ENCODE data around the gene MRPL19.

MRPL19 gene

DNA sequence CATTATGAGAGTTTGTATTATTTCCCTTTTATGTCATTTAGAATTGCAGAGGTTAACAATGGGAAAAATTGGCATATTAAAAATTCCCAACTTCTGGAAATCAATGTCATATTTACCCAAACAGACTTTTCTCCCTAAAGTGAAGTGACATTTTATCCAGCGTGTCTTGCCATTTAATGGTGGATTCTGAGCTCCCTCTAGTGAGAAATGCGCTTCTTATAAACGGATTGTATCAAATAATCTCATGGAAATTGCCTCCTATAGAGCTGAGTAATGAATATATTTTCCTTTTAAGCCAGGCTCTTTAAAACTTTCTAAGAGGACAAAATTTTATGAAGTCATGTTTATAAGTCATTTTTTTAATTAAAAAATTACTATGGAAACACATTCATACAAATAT is 69.8 kb downstream of the MRPL19 start:
- POLR2A ChIA-PET = no interaction called here
- H3K4me3 ChIP-seq (ENCODE audit: low read depth, low read length) = no peak overlapping the region
- no peak for TF ChIP-seq CTCF (IDR thresholded peaks at IDR 0.05; ENCODE audit: insufficient read depth, low read length, missing control alignments)
- no peak for DNase-seq (ENCODE audit: low read depth, low spot score)
- CTCF ChIA-PET = interaction anchor here (0.8 to 2.7 kb wide), 5 partner anchors 17 to 253 kb away, joined by 3 to 14 read pairs (median 3); no protein-coding TSS in a partner anchor

- ChIA-PET CTCF (interaction anchor here (0.7 kb wide), 1 partner anchor 8 kb away, joined by 3 read pairs; no protein-coding TSS in a partner anchor), POLR2A (no interaction called here)
- no peak for DNase-seq (ENCODE audit: low read depth, low spot score)
- H3K4me3 ChIP-seq (ENCODE audit: low read depth, low read length) = no peak overlapping the region
- no peak for TF ChIP-seq CTCF (IDR thresholded peaks at IDR 0.05; ENCODE audit: insufficient read depth, low read length, missing control alignments)
Observed at GRCh38 chr2:75719616-75720015, 73.0 kb downstream of the MRPL19 start.

- ChIA-PET CTCF (no interaction called here), POLR2A (no interaction called here)
- DNase-seq (ENCODE audit: low read depth, low spot score) = no peak
- no peak overlapping the region for H3K4me3 ChIP-seq (ENCODE audit: low read depth, low read length)
- no peak for TF ChIP-seq CTCF (IDR thresholded peaks at IDR 0.05; ENCODE audit: insufficient read depth, low read length, missing control alignments)
Observed at GRCh38 chr2:75720525-75720924, 73.9 kb downstream of the MRPL19 start.

DNA sequence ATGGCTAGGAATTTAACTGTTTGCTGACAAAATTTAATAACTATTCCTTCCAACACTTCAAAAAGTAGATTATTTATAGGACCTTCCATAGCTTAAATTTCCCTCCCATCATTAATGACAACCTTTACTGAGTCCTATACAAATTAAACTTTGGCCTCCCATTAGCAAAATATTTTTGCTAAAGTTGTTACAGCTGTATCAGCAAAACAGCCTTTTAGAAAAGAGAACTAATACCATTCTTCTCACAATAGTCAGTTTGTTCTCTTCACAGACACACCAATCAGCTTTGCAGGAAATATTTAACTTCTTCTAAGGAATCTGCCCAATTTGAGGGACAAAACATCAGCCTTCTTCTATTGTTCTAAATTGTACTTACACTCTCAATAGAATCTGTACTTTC is 76.1 kb downstream of the MRPL19 start:
- CTCF ChIA-PET = interaction anchor here (0.9 to 1.5 kb wide), 3 partner anchors 7 to 84 kb away, joined by 3 read pairs; no protein-coding TSS in a partner anchor

GRCh38 chr2:75728614-75729419 is 82.2 kb downstream of the MRPL19 start:
- DNase-seq (ENCODE audit: low read depth, low spot score) = no peak
- H3K4me3 ChIP-seq (ENCODE audit: low read depth, low read length) = no peak overlapping the region
- ChIA-PET POLR2A (no interaction called here), CTCF (interaction anchor here (0.7 kb wide), 1 partner anchor 18 kb away, joined by 3 read pairs; the partner anchor contains the start of gene GCFC2)
- TF ChIP-seq CTCF (IDR thresholded peaks at IDR 0.05; ENCODE audit: insufficient read depth, low read length, missing control alignments) = no peak

More for the DNA sequence above, 76.1 kb downstream of the MRPL19 start:
- DNase-seq (ENCODE audit: low read depth, low spot score) = no peak
- POLR2A ChIA-PET = no interaction called here
- H3K4me3 ChIP-seq (ENCODE audit: low read depth, low read length) = no peak overlapping the region
- TF ChIP-seq CTCF (IDR thresholded peaks at IDR 0.05; ENCODE audit: insufficient read depth, low read length, missing control alignments) = no peak

DNA sequence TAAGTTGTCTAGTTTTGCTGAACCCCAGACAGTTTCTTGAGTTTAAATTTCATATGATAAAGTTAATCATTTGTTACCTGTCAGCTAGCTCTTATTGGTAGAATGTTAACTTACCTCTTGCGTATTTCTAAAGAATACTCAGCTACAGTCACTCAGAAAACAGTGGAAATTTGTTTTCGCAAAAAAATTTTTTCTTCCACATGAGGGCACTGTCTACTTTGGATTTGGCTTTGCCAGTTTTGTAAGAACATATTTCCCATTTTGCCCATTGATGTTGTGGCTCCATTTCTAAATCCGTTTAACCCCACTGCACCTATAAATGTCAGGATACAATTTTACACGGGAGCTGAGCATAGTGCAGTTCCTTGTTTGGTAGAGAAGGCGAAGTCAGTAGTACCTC is 83.3 kb downstream of the MRPL19 start:
- ChIA-PET POLR2A (no interaction called here), CTCF (interaction anchor here (0.9 to 1.0 kb wide), 2 partner anchors 8 to 53 kb away, joined by 3 read pairs; no protein-coding TSS in a partner anchor)
- no peak overlapping the region for H3K4me3 ChIP-seq (ENCODE audit: low read depth, low read length)
- no peak for DNase-seq (ENCODE audit: low read depth, low spot score)
- TF ChIP-seq CTCF (IDR thresholded peaks at IDR 0.05; ENCODE audit: insufficient read depth, low read length, missing control alignments) = no peak

Data from AG04449 (cell line).